Measurements from ENCODE around the gene CNKSR3. TPM values are rescaled to one million over a fixed set of nuclear protein-coding genes. Genes with fewer than 3 reads are reported as not detected.

CNKSR3 gene
- total RNA-seq, 2 donors from 2014 or later: 11.5 to 16.8 TPM

DNA sequence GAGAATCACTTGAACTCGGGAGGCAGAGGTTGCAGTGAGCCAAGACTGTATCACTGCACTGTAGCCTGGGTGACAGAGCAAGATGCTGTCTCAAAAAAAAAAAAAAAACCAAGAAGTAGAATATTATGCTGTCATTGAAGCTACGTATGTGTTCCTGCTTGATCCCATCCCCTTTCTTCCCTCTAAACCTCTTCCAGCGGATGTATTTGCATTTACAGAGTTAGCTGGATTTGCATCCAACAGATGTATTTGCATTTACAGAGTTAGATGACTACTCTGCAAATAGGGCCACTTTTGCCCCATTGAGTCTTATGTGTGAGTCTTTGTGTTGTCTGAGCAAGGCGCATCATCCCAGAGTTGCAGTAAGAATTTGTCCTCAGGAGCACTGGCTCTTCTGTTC is 128.9 kb downstream of the CNKSR3 start:
- Histone ChIP-seq H3K27me3 (no peaks in the 10 kb centered on the region), H3K36me3 (no peaks in the 10 kb centered on the region), H3K4me3 (no peak overlapping the region), H3K9me3 (no peaks in the 10 kb centered on the region), H3K4me1 (no peaks in the 10 kb centered on the region), H3K27ac (no peak overlapping the region)
- TF ChIP-seq, protein P1, sequence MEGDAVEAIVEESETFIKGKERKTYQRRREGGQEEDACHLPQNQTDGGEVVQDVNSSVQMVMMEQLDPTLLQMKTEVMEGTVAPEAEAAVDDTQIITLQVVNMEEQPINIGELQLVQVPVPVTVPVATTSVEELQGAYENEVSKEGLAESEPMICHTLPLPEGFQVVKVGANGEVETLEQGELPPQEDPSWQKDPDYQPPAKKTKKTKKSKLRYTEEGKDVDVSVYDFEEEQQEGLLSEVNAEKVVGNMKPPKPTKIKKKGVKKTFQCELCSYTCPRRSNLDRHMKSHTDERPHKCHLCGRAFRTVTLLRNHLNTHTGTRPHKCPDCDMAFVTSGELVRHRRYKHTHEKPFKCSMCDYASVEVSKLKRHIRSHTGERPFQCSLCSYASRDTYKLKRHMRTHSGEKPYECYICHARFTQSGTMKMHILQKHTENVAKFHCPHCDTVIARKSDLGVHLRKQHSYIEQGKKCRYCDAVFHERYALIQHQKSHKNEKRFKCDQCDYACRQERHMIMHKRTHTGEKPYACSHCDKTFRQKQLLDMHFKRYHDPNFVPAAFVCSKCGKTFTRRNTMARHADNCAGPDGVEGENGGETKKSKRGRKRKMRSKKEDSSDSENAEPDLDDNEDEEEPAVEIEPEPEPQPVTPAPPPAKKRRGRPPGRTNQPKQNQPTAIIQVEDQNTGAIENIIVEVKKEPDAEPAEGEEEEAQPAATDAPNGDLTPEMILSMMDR (IDR thresholded peaks at IDR 0.05): no peak
- no peak for DNase-seq (ENCODE audit: low spot score)

DNA sequence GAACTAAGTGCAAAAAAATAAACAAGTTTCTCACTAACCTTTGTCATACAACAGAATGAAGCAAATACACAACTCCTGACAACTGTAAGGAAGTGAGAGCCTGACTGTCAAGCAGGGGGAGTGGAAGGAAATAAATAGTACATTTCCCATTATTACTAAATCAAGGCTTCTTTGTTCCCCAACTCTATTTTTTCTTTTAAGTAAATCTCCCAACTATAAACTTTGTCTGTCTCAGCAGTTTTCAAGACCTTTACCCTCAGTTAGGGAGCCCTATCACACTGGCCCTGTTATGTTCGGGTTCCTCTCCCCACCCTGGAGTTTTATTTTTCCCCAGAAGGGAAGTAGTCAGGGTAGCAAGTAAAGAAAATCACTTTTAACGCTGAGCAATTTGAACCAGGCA is 129.7 kb downstream of the CNKSR3 start:
- H3K36me3 ChIP-seq: no peaks in the 10 kb centered on the region
- no peaks in the 10 kb centered on the region for H3K9me3 ChIP-seq
- H3K4me3 ChIP-seq: no peak overlapping the region
- DNase-seq (ENCODE audit: low spot score): no peak
- no peaks in the 10 kb centered on the region for H3K27me3 ChIP-seq
- no peak overlapping the region for H3K27ac ChIP-seq
- TF ChIP-seq, protein P1 (IDR thresholded peaks at IDR 0.05): no peak
- no peaks in the 10 kb centered on the region for H3K4me1 ChIP-seq

DNA sequence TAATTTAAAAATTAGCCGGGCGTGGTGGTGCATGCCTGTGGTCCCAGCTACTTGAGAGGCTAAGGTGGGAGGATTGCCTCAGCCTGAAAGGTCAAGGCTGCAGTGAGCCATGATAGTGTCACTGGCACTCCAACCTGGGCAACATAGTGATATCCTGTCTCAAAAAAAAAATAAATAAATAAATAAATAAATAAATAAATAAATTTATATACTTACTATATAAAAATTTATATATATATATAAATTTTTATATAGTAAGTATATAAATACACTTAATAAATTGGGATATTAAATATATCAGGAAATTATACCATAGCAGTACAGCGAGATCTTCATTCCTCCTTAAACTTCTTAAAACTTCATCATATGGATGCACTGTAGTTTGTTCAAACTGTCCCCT is 130.9 kb downstream of the CNKSR3 start:
- Histone ChIP-seq H3K27ac (no peak overlapping the region), H3K4me1 (no peaks in the 10 kb centered on the region), H3K36me3 (no peaks in the 10 kb centered on the region), H3K9me3 (no peaks in the 10 kb centered on the region), H3K4me3 (no peak overlapping the region), H3K27me3 (no peaks in the 10 kb centered on the region)
- DNase-seq (ENCODE audit: low spot score): no peak
- TF ChIP-seq, protein P1 (IDR thresholded peaks at IDR 0.05): no peak

DNA sequence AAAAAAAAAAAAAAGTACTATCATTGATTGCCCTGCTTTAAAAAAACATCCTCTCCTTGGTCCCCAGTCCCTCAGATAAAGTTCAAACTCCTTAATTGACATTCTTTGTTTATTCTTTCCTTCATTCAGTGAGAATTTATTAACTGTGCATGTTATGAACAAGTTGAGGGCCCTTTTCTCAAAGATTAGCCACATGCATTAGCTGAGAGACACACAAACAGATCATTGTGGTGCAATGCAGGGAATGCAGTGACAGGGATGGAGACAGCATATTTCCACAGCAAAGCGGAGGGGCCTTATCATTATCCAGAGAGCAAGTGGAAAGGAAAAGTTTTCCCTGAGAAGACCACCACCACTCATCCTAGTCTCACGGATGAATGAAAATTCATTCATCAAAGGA is 132.0 kb downstream of the CNKSR3 start:
- Histone ChIP-seq H3K27me3 (no peaks in the 10 kb centered on the region), H3K4me3 (no peak overlapping the region), H3K4me1 (no peaks in the 10 kb centered on the region), H3K9me3 (no peaks in the 10 kb centered on the region), H3K27ac (no peak overlapping the region), H3K36me3 (no peaks in the 10 kb centered on the region)
- no peak for DNase-seq (ENCODE audit: low spot score)
- TF ChIP-seq, protein P1 (IDR thresholded peaks at IDR 0.05): no peak

DNA sequence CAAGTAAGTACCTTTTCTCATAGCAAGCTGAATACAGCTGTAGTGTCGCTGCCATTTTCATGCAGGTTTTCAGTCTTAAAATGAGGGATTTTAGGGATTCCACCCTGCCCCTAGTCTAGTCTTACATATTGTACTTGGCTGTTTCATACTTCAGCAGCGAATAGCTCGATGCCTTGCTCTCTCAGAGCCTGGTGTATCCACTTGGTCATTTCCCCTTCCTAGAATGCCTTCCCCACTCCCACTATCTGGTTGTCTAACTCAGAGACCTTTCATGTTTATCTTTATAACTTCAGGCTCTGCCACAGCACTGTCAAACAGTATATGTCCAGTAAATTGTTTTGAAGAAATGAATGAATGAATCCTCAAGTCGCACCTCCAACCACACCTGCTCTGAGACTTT is 132.8 kb downstream of the CNKSR3 start:
- no peak for DNase-seq (ENCODE audit: low spot score)
- Histone ChIP-seq H3K4me3 (no peak overlapping the region), H3K4me1 (no peaks in the 10 kb centered on the region), H3K27ac (no peak overlapping the region), H3K27me3 (no peaks in the 10 kb centered on the region), H3K36me3 (no peaks in the 10 kb centered on the region), H3K9me3 (no peaks in the 10 kb centered on the region)
- TF ChIP-seq, protein P1 (IDR thresholded peaks at IDR 0.05): no peak

DNA sequence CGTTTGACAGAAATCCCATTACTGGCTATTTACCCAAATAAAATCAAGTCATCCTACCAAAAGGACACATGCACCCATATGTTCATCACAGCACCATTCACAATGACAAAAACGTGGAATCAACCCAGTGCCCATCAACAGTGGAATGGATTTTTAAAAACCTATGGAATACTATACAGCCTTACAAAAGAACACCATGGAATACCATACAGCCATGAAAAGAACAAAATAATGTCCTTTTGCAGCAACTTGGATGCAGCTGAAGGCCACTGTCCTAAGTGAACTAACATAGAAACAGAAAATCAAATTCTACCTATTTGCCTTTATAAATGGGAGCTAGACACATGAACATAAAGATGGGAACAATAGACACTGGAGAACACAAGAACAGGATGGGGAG is 136.5 kb downstream of the CNKSR3 start:
- Histone ChIP-seq H3K27ac (no peak overlapping the region), H3K4me1 (no peaks in the 10 kb centered on the region), H3K27me3 (no peaks in the 10 kb centered on the region), H3K36me3 (no peaks in the 10 kb centered on the region), H3K9me3 (no peaks in the 10 kb centered on the region), H3K4me3 (no peak overlapping the region)
- TF ChIP-seq, protein P1 (IDR thresholded peaks at IDR 0.05): no peak
- no peak for DNase-seq (ENCODE audit: low spot score)
